ENCODE data around the gene RBM8A.
"Not testable (repeated sequence)": the region's sequence is repeated elsewhere in the genome, so short reads cannot be mapped to it uniquely, and the experiment has no call there.

RBM8A gene

DNA sequence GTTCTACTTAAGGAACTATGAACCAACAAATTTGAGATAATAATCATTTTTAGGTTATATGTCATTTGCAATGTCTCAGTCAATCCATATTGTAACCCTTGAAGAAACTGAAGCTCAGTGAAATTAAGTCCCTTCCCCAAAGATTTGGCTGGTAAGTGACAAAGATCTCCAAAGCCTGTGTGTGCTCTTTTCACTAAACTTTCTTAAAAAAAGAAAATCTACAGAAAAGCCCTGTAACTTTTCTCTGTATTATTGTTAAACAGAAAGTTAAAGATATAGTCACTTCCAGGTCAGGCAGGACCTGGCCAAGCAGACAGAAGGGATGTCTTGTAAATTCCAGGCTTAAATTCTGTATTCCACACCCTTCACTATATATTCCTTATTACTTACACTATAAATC lies 29.1 kb upstream of the RBM8A start:
- DNase-seq: no peak

DNA sequence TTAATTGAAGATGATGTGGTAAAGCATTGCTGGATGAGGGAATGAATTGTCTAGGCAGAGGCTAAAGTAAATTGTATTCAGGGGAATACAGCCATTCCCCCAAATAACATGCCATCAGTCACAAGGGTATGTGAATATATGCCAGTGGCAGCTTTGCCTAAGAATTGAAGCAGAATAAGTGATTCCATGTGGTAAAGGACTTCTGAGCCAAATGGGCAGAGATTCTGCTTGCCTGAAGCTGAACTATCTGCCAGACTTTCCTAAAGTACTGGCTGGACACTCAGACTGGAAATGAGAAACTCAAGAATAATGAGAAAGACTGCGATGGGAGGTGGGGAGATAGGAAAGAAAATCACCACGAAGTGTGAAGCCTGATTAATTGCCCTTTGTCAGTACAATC lies 28.2 kb upstream of the RBM8A start:
- no peak for DNase-seq

- no peak for DNase-seq
These were observed 26.6 kb upstream of the RBM8A start for GRCh38 chr1:145953861-145954260.

DNA sequence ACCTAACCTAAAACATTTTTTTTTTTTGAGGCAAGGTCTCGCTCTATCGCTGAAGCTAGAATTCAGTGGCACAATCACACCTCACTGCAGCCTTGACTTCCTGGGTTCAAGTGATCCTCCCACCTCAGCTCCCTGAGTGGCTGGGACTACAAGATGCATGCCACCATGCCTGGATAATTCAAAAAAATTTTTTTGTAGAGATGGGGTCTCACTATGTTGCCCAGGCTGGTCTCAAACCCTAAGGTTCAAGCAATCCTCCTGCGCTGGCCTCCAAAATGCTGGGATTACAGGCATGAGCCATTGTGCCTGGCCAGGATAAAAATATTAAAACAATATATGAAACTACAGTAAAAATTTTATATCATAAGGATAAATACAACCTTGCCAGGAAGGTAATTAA lies 25.6 kb upstream of the RBM8A start:
- no peak for DNase-seq

GRCh38 chr1:145951526-145951925 lies 24.2 kb upstream of the RBM8A start:
- DNase-seq: no peak

GRCh38 chr1:145949219-145949618 lies 21.9 kb upstream of the RBM8A start:
- no peak for DNase-seq

DNA sequence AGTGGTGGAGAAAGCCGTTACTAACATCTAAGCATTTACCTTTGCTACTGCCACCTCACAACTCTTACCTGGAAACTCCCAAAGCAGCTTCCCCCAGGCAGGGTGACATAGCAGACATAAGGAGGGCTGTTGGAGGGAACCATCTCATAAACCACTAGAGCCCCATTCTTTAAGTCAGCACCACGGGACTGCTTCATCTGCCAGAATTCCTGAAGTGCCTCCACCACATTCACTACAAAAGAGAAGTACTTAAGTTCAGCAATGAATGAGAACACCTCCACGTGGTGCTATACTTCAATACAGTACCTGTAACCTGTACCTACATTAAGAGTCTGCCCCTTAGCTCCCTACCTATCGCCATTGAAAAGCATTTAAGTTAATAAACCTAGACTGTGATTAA lies 20.3 kb upstream of the RBM8A start:
- DNase-seq: no peak

- no peak for DNase-seq
These were observed 19.2 kb upstream of the RBM8A start for GRCh38 chr1:145946477-145946986.

DNA sequence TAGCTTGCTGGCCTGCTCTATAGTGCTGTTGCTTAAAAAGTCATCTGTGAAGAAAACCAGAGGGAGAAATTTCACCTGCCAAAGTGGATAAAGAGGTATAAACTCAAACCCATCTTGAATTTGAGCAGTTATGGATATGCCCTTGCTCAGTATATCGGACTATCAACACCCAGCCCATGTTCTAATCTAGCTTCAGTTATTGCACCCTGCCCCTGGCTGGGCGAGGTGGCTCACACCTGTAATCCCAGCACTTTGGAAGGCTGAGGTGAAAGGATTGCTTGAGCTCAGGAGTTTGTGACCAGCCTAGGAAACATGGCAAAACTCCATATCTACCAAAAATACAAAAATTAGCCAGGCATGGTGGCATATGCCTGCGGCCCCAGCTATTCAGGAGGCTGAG lies 17.2 kb upstream of the RBM8A start:
- no peak for DNase-seq

DNA sequence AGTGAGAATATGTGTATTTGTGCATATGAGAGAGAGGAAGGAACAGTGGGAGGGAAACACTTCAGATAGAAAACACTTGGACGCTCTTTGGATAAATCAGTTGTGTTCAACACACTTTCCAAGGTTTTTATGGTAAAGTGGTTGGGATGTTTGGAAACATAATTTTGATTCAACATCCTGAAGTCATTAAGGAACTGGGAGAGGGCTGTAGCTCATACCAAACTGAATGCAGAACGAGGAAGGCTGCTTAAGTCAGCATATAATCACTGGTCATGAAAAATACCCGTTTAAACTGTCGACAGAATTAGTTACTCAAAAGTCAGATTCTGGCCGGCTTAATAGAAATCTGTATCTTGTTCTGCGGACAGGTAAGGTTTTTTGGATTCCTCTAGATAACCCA lies 15.6 kb upstream of the RBM8A start:
- no peak for DNase-seq

- no peak for DNase-seq
These were observed 15.1 kb upstream of the RBM8A start for GRCh38 chr1:145942405-145942804.

DNA sequence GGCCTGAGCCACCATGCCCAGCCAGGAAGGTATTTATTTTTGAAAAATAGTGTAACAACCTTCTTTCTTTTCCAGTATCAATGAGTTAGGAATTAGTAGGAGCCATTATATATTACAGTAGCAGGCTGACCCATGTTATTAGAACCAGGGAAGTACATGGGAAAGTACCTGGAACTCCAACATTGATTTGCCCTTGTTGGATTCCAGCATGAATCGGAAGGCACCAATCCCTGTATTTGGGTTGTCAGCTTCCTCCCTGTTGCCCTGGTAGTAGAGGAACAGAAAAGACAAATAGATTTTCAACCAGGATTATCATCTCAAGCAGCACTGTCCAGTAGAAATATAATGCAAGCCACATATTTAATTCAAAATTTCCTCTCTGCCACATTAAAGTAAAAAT lies 10.2 kb upstream of the RBM8A start:
- DNase-seq: no peak

- no peak for DNase-seq
These were observed 9.0 kb upstream of the RBM8A start for GRCh38 chr1:145936247-145936646.

DNA sequence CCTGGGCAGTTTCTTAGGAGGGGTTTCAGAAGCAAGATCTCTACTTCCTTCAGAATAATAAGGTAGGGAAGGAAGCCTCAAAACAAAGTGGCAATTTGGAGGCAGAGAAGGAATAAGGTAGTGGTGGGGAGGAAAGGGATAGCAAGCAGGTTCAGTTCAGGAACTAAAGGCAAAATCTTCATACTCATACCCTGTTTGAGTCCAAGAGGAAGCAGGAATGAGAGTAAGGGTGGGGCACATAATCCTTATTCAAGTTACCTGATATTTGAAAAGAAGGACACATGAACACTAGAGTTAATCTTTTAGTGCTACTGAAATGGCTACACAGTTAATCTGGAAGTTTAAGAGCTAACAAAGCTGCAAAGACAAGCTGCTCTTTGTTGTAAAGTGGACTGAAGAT lies 8.4 kb upstream of the RBM8A start:
- DNase-seq: no peak

DNA sequence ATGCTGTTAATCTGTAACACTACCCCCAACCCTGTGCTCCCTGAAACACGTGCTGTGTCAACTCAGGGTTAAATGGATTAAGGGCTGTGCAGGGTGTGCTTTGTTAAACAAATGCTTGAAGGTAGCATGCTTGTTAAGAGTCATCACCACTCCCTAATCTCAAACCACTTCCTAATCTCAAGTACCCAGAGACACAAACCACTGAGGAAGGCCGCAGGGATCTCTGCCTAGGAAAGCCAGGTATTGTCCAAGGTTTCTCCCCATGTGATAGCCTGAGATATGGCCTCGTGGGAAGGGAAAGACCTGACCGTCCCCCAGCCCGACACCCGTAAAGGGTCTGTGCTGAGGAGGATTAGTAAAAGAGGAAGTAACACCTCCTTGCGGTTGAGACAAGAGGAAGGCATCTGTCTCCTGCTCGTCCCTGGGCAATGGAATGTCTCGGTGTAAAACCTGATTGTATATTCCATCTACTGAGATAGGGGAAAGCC lies 5.3 kb upstream of the RBM8A start:
- peak; percentile 58 for DNase-seq

- DNase-seq: no peak
These were observed 796 bp upstream of the RBM8A start for GRCh38 chr1:145927916-145928643.

DNA sequence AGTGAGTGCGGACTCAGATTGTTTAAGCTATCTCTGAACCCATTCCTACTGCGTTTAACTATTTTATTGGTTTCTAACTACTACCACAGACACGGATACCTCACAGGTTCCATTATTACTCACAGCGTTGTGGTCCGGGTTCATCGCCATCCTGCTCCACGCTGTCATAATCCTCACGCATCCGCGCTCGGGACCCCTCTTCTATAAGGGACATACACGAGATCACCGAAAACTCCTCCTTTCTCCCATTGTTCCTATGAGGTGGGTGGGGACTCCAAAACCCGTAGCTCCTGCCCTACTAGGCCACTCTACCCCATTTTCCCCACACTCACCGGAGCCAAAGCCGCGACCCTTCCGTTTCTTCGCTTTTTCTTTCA lies 610 bp downstream of the RBM8A start:
- DNase-seq: no peak

DNA sequence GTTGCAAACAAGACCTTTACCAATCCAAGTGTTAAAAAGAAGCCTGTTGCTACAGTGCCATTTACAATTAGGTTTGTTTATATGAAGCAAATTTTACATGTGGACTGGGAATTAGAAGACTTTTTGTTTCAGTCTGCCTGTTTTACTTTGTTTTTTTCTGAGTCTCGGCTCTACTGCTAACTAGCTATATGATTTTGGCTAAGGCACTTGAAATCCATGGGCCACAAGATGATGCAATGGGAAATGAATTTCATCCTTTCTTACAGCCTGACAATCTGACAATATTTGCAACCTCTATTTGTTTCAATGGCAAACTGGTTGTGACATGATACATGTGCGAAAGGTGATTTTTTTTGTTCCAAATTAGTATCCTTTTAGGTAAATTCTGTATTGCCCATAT lies 5.0 kb downstream of the RBM8A start:
- no peak for DNase-seq

DNA sequence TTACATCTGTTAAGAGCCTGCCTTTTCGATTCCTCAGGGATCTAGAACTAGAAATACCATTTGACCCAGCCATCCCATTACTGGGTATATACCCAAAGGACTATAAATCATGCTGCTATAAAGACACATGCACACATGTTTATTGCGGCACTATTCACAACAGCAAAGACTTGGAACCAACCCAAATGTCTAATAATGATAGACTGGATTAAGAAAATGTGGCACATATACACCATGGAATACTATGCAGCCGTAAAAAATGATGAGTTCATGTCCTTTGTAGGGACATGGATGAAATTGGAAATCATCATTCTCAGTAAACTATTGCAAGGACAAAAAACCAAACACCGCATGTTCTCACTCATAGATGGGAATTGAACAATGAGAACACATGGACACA lies 7.0 kb downstream of the RBM8A start:
- not testable (repeated sequence) for DNase-seq

GRCh38 chr1:145918992-145919939 lies 8.0 kb downstream of the RBM8A start:
- no peak for DNase-seq

DNA sequence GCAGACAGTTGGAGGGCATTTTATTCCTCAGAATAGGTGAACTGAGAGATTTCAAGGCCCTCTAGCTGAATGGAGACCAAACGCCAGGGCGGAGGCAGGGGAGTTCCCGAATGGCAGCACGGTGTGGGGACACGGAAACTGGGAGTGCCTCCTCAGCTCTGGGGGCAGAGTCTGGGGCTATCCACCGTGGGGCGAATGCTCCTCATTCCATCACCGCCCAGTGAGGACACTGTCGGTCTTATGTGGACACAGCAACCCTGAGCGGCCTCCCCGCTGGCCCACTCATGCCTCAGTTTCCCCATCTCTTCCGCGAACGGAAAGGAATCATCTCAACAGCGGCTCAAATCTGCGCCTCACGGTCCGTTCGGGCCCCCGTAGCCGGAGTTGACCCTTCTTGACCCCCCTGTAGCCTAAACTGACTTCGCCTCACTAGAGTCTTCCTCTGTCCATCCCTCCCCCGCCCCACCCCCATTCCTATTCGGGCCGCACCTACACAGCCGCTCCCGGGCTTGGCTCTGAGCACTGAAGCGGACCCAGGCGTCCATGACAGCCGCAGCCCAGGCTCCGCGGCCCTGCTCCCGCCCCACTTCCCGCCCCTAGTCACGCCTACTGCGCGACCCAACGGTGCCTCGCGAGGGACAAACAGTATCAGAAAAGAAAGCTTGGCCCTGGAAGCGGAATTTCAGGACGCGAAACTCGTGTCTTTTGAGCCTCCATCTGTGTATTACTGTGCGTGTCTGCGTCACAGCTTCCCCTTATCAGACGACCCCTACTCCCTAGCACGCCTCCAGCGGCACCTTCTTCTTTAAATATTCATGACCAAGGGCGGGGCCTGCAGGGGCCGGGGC lies 8.9 kb downstream of the RBM8A start, which contains the start of gene PEX11B:
Gene PEX11B (minus strand): TSS at position 574 of the 848 bp plus-strand sequence. CDS start 29 bp downstream, at position 545.
- DNase-seq: peak; percentile 92

DNA sequence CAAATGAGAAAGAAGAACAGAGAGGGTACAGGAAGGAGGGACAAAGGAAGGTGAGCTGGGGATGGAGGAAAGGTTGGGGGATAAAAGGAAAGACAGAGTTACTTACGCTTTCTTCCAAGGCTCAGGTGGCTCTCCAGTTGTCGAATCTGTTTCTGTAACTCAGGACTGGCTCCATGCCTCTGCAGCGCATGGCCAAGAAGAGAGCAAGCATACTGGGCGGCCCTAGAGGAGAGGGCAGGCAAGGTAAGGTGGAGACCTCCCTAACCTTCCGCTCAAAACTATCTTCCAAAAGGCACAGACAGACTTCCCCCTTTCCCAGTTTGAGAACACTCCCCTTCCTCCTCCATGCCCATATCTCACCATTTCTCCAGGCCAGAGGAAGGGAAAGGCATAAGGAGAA lies 9.7 kb downstream of the RBM8A start:
- DNase-seq: no peak

- no peak for DNase-seq
These were observed 10.5 kb downstream of the RBM8A start for GRCh38 chr1:145916745-145917144.
